ENCODE measurements around the gene ANKS1A.
"Not testable (repeated sequence)": the region's sequence is repeated elsewhere in the genome, so short reads cannot be mapped to it uniquely, and the experiment has no call there.

ANKS1A gene

DNA sequence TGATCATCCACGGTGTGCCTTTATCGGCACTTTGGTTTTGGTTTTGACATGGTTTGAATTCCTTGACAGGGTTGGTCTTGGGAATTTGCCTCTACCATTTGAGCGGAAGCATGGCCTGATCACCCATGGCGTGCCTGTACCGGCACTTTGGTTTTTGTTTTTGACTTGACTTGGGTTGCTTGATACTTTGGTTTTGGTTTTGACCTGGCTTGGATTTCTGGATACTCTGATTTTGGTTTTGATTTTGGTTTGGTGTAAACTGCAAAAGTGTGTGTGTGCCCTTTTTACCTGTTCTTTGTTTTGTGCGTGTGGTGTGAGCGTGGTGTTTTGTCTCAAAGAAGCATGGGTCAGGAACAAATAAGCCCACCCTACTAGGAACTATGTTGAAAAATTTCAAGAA is 110.1 kb downstream of the ANKS1A start:
- DNase-seq = not testable (repeated sequence)

GRCh38 chr6:34999962-35000361 is 110.9 kb downstream of the ANKS1A start:
- not testable (repeated sequence) for DNase-seq

DNA sequence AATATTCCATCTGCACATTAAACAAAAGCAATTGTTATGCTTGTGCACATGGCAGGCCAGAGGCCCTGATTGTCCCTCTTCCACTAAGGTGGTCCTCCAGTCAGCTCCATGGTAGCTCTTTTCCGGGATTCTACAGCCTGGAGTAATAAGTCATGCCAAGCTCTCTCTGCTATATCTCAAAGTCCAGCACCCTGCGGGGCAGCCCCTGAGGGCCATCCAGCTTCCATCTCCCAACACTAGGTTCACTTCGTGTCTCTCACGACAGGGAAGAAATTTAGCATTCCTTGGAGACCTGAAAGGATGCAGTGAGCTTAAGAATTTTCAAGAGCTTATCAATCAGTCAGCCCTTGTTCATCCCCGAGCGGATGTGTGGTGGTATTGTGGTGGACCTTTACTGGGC is 112.3 kb downstream of the ANKS1A start:
- not testable (repeated sequence) for DNase-seq

DNA sequence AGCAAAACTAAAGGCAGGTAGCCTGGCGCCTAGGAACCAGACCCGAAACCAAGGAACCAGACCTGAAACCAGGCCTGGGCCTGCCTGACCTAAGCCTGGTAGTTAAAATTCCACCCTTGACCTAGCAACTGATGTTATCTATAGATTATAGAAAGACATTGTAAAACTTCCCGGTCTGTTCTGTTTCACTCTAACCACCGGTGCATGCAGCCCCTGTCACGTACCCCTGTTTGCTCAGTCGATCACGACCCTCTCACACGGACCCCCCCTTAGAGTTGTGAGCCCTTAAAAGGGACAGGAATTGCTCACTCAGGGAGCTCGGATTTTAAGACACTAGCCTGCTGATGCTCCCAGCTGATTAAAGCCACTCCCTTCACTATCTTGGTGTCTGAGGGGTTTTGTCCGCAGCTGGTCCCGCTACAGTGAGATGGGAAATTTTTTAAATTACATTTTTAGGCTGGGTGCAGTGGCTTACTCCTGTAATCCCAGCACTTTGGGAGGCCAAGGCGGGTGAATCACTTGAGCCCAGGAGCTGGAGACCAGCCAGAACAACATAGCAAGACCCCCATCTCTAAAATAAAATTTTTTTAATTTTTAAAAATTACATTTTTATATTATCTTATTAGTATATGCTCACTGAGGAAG is 115.0 kb downstream of the ANKS1A start:
- not testable (repeated sequence) for DNase-seq

DNA sequence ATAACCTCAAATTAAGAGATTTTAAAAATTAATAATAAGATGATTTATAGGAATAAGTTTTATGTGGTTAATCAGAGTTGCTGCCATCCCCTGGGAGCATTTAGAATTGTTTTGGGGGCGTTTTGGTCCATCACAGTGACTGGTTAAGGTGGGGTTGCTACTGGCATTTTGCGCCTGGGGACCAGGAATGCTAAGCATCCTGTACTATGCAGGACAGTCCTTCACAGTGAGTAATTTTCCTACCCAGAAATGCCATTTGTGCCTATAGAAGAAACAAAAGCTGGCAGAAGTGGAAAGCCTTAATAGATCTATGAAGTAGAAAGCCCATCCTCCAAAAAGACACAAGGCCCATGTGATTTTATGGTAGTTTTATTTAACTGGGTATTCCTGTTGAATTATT is 118.0 kb downstream of the ANKS1A start:
- no peak for DNase-seq

- DNase-seq = no peak
These were observed 119.8 kb downstream of the ANKS1A start for GRCh38 chr6:35008858-35009257.

DNA sequence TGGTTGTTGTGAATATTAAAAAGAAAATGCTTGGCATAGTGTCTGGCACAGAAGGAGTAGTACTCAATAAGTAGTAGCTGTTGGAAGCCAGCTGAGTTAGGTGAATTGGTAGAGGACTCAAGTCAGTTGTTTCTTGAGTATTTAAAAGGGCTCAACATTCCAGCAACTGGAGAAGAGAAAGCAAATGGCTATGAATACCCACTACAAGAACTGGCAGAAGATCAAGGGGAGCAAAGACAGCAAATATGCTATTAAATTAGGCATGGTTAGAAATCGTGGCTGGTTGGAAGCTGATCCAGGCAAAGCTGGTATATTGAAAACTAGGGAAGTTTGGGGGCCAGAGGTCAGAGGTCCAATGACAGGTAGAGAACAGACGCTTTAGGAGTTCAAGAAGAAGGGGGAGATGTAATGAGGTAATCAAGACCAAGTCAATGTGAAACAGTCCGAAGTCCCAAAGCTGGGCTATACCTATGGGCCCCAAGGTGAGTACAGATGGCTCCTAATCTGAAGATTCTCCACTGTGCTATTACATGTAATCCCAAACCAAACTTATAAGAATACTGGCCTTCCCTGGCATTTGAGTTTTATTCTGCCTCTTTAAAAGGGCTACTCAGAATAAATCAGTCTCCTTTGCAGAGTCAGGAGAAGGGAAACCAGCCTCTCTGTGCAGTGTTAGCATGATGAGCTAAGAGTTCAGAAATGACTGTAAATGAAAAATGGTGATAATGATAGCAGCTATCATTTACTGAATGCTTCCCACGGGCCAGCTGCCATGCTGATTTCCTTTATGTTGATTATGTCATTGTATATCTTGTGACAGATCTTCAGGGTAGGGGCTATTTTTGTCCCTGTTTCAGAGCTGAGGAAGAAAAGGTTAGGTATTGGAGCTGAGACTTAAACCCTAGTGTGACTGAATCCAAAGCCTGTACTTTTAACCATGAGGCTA is 122.3 kb downstream of the ANKS1A start:
- DNase-seq = no peak

GRCh38 chr6:35013701-35014100 is 124.6 kb downstream of the ANKS1A start:
- no peak for DNase-seq

DNA sequence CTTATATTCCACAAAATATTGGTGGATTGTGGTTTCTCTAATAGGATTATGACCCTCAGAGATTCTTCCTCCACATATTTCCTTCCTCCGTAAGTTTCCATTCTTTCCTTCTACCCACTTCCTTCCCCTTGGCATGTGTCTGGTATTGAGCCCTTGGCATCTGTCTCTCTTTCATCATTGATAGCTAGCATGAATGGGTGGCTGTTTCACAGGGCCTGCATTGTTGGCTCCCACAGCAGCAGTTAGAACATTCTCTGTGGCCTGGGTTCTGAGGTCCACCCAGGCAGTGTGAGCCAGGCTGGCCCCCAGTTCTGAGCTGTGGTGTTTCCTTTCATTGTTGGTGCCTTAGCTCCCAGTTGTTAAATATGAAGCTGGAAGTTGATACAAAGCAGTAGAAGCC is 125.3 kb downstream of the ANKS1A start:
- no peak for DNase-seq

DNA sequence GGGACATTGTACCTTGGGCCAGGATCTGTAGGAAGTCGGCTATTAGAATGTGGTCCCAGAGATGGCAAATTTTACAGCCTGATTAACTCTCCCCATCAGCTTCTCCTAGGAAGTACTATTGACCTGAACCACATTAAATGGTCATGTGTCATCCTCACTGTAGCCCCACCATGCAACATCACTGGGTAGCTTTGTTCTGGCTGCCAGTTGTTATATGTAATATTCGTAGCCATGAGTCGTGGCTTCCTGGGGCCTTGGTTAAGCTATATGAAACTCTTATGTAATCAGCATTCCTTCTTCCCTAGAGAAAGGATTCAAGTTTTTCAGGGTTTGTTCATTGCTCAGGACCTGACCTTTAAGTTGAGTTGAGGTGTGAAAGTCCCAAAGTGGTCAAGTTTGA is 125.7 kb downstream of the ANKS1A start:
- no peak for DNase-seq

DNA sequence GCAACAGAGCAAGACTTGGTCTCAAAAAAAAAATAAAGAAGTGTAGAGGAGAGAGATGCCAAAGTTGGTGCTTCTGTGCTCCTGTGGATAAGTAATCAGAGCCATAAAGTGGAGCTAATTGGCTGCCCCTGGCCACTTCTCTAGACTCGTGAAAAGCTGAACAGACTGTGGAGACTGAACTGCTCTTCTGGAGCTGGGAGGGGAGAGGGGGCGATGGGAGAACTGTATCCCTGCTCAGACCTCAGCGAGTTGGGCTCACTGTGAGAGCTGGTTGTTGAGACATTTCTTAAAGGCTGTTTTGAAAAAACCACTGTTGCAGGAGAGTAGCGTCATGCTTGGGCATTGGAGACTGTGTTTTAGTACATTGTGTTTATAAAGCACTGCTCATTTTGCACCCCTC is 126.4 kb downstream of the ANKS1A start:
- DNase-seq = no peak

GRCh38 chr6:35015996-35016395 is 126.9 kb downstream of the ANKS1A start:
- no peak for DNase-seq

- DNase-seq = no peak
These were observed 127.7 kb downstream of the ANKS1A start for GRCh38 chr6:35016502-35017321.

DNA sequence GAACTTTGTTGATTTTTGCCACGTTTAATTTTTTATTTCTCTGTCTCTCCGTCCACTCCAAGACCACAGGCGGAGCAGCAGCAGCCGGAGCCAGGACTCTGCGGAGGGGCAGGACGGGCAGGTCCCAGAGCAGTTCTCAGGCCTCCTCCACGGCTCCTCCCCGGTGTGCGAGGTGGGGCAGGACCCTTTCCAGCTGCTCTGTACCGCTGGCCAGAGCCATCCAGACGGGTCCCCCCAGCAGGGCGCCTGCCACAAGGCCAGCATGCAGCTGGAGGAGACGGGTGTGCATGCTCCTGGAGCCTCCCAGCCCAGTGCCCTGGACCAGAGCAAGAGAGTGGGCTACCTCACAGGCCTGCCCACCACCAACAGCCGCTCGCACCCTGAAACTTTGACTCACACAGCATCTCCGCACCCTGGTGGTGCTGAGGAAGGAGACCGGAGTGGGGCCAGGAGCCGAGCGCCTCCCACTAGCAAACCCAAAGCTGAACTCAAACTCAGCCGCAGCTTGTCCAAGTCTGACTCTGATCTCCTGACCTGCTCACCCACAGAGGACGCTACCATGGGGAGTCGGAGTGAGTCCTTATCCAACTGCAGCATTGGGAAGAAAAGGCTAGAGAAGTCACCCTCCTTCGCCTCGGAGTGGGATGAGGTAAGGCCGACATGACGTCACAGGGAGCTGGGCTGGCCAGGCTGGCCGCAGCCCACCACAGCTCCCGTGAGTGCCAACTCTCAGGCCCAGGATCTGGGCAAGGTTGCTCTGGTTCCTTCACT is 128.5 kb downstream of the ANKS1A start:
- no peak for DNase-seq

DNA sequence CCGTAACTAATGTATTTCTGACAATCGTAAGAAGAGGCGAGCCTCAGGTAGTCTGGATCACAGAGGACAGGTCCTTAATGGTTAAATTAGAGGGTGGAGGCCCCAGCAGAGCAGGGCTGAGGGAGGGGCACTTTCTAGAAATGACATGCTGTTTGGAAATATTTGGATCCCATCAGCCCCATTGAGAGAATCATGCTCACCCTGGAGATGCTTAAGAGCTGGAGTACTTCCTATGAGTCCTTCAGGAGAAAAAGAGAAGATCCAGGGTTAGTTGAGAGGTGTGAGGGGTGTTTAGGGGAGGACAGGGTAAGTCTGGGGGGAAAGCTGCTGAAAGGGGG is 129.1 kb downstream of the ANKS1A start:
- DNase-seq = no peak

- DNase-seq = no peak
These were observed 129.7 kb downstream of the ANKS1A start for GRCh38 chr6:35018746-35019145.

GRCh38 chr6:35019171-35019570 is 130.1 kb downstream of the ANKS1A start:
- DNase-seq = no peak

DNA sequence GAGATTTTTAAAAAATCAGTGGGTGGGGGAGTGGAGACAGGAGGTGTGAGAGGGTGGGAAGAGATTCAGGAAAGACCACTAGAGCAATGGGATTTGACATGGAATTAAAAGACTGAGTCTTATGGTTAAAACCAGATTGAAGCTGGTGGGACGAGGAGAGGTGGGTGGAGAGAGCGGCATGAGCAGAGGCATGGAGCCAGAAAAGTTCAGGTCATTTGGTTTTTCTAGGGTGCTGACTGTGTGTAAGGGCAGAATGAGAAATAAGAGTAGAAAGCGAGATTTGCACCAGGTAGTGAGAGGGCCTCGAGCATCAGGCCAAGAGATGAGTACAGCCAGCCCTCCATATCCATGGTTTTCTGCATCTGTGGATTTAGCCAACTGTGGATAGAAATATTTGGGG is 130.8 kb downstream of the ANKS1A start:
- no peak for DNase-seq

- no peak for DNase-seq
These were observed 131.9 kb downstream of the ANKS1A start for GRCh38 chr6:35021004-35021403.

- DNase-seq = no peak
These were observed 134.3 kb downstream of the ANKS1A start for GRCh38 chr6:35023091-35024000.

DNA sequence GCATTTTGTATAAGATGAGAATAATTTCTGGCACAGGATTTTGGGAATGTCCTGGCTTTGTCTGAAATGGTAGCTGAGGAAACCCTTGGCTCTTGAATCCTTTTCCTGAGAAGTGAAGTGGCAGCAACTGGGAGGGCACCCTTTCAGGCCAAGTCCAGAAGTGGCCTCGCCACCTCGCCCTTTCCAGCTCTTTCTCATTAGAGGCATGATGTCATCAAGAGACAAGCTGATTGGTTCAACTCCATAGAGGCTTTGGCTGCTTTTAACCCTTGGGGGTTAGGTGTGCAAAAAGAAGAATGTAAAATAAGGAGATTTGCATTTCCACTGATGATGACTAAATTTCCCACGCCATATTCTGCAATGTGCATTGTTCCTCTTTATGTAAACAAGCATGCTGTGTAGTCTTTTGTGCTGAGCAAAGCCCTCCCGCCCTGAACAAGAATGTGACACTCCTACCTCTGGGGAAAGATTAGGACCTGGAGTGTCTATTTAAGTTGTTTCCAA is 135.5 kb downstream of the ANKS1A start:
- DNase-seq = no peak

Data from activated CD4-positive, CD25-positive, alpha-beta regulatory T cell treated with anti-CD3 and anti-CD28 coated beads, Interleukin-2, amount 50 U/mL, for 72 hours (primary cell).